Measurements from ENCODE around the gene TWNK. TPM values are rescaled to one million over a fixed set of nuclear protein-coding genes. Genes with fewer than 3 reads are reported as not detected.

TWNK gene
- polyA plus RNA-seq, 2 of the 4 experiments (the other 2 are of a cell fraction), result 21.1 to 34.7 TPM

GRCh38 chr10:101013365-101013825 lies 26.1 kb downstream of the TWNK start:
- Histone ChIP-seq H3K4me1 (peaks cover 32% of the 10 kb centered on the region), H3K27ac (peak overlapping the region; percentile 3 to 70; a peak in 4 of 6 replicates), H3K9me3 (no peaks in the 10 kb centered on the region), H3K4me2 (peak overlapping the region; percentile 51), H3K4me3 (no peak overlapping the region)
- ATAC-seq, result no peak
- no peak for TF ChIP-seq HOXB13 (CRISPR knock-in tag; IDR thresholded peaks at IDR 0.05; ENCODE audit: low read depth)
- TF ChIP-seq ZFP36 (IDR thresholded peaks at IDR 0.05; ENCODE audit: borderline replicate concordance, partially characterized antibody), result peak; percentile 87
- ChIA-PET POLR2A (no interaction called here), CTCF (interaction anchor here (0.7 to 59.3 kb wide), 15 partner anchors 17 to 477 kb away, joined by 3 to 2364 read pairs (median 5); partner anchors contain the start of genes KAZALD1, LZTS2, MRPL43 and PDZD7)
- WGBS (ENCODE audit: missing lambda C conversion rate), result 49% methylated on average over 9 of the region's 9 CpGs
- no peak for FAIRE-seq
- DNase-seq (ENCODE audit: low read depth in 1 of 2, low spot score in 1 of 2), result no peak

- ChIA-PET CTCF (interaction anchor here (0.7 to 59.3 kb wide), 25 partner anchors 18 to 919 kb away, joined by 3 to 2364 read pairs (median 3); partner anchors contain the start of genes KAZALD1, LZTS2, MRPL43 and PDZD7), POLR2A (interaction anchor here (1.3 to 1.6 kb wide), 3 partner anchors 17 to 27 kb away, joined by 4 to 5 read pairs (median 5); partner anchors contain the start of genes MRPL43, PDZD7, SFXN3 and TWNK)
- 21% methylated on average over 11 of the region's 11 CpGs for WGBS (ENCODE audit: missing lambda C conversion rate)
- TF ChIP-seq SREBF2 (IDR thresholded peaks at IDR 0.05), result no peak
- peak; percentile 53; the same call in 1 of the 2 replicates for TF ChIP-seq MYC (IDR thresholded peaks at IDR 0.05; ENCODE audit: borderline replicate concordance, low read length)
- TF ChIP-seq PHF8 (IDR thresholded peaks at IDR 0.05; ENCODE audit: borderline replicate concordance, low read depth), result no peak
- TF ChIP-seq CTCF (IDR thresholded peaks at IDR 0.05), result peak; percentile 79
- TF ChIP-seq FOXS1 (CRISPR knock-in tag; IDR thresholded peaks at IDR 0.05), result no peak
- no peak for TF ChIP-seq KDM5A (IDR thresholded peaks at IDR 0.05)
- TF ChIP-seq EP300 (IDR thresholded peaks at IDR 0.05), result no peak
- peak; percentile 83 to 86 for TF ChIP-seq RAD21 (conservative IDR thresholded peaks at IDR 0.05 in 1 of 2, IDR thresholded peaks at IDR 0.05 in 1 of 2)
- no peak for TF ChIP-seq HDAC2 (IDR thresholded peaks at IDR 0.05)
- TF ChIP-seq SMC3 (IDR thresholded peaks at IDR 0.05), result peak; percentile 61
- ATAC-seq, result peak; percentile 30 to 63; a peak in 3 of 6 replicates
- Histone ChIP-seq H3K4me2 (peak overlapping the region; percentile 9; the same call in 2 of the 3 replicates), H3K4me1 (peaks cover 32% of the 10 kb centered on the region), H3K4me3 (no peak overlapping the region), H3K9me3 (no peaks in the 10 kb centered on the region), H3K27ac (peak overlapping the region in 1 of 2 experiments; percentile 66; a peak in 3 of 6 replicates)
- FAIRE-seq, result no peak
- peak; percentile 71 to 82 for DNase-seq (ENCODE audit: low read depth in 1 of 2, low spot score in 1 of 2)
Measured at GRCh38 chr10:101014230-101014884, 27.0 kb downstream of the TWNK start.

- Histone ChIP-seq H3K4me1 (peaks cover 32% of the 10 kb centered on the region), H3K27ac (peak overlapping the region in 1 of 2 experiments; percentile 44; a peak in 1 of 6 replicates), H3K4me2 (peak overlapping the region; percentile 7; the same call in 2 of the 3 replicates), H3K4me3 (no peak overlapping the region), H3K9me3 (no peaks in the 10 kb centered on the region)
- FAIRE-seq, result no peak
- ATAC-seq, result no peak
- ChIA-PET POLR2A (interaction anchor here (0.9 to 1.6 kb wide), 4 partner anchors 9 to 28 kb away, joined by 4 to 5 read pairs (median 4); partner anchors contain the start of genes MRPL43, PDZD7, SFXN3 and TWNK), CTCF (interaction anchor here (0.7 to 59.3 kb wide), 20 partner anchors 18 to 918 kb away, joined by 3 to 2364 read pairs (median 4); partner anchors contain the start of genes KAZALD1, LZTS2, MRPL43 and PDZD7)
- peak in 1 of 2 experiments; percentile 62 for DNase-seq (ENCODE audit: low read depth in 1 of 2, low spot score in 1 of 2)
- TF ChIP-seq EP300 (IDR thresholded peaks at IDR 0.05) (no peak), MYC (IDR thresholded peaks at IDR 0.05; ENCODE audit: borderline replicate concordance, low read length) (no peak), FOXS1 (CRISPR knock-in tag; IDR thresholded peaks at IDR 0.05) (no peak), TP53 (CRISPR knock-in tag; IDR thresholded peaks at IDR 0.05) (no peak), RFX5 (IDR thresholded peaks at IDR 0.05) (no peak), CHD4 (IDR thresholded peaks at IDR 0.05; ENCODE audit: borderline replicate concordance) (no peak), BCL3 (IDR thresholded peaks at IDR 0.05) (no peak), RNF2 (IDR thresholded peaks at IDR 0.05; ENCODE audit: borderline replicate concordance, low read depth) (no peak), FOSL2 (IDR thresholded peaks at IDR 0.05) (no peak), FOSL2 (CRISPR knock-in tag; IDR thresholded peaks at IDR 0.05) (peak; percentile 41; the same call in 1 of the 2 replicates), ESRRA (IDR thresholded peaks at IDR 0.05; ENCODE audit: borderline replicate concordance, low read length) (no peak), MAX (IDR thresholded peaks at IDR 0.05) (no peak), NR3C1 (IDR thresholded peaks at IDR 0.05) (no peak), ZFP36 (IDR thresholded peaks at IDR 0.05; ENCODE audit: borderline replicate concordance, partially characterized antibody) (peak; percentile 86)
- 44% methylated on average over 6 of the region's 7 CpGs for WGBS (ENCODE audit: missing lambda C conversion rate)
Measured at GRCh38 chr10:101014966-101015581, 27.7 kb downstream of the TWNK start.

Measured in A549 (cell line).